Gastrocnemius medialis (tissue), 4 donors: Measurements from ENCODE around the gene LRCH1. TPM values are rescaled to one million over a fixed set of nuclear protein-coding genes. Genes with fewer than 3 reads are reported as not detected.
A peak's percentile ranks its signal among the peaks of the same experiment; 100 is the strongest.

Experiments used
- ATAC-seq, 2 donors: fragments of 150-250 bp; one replicate each; pipeline ENCODE4 v1.9.1; 2016
- DNase-seq, 2 donors: peaks; one replicate each; pipeline ENCODE4 v3.0.0-alpha.2; 2019
- H3K27ac ChIP-seq, 4 donors: fragments of 200-600 bp; sonication (generic); 1 replicate in 1 of 4; 2 replicates in 3 of 4; pipeline ENCODE4 v1.5.1; 2016 to 2018; ENCODE audit warnings: mild to moderate bottlenecking in 2 of 4, moderate library complexity in 1 of 4
- H3K27me3 ChIP-seq, 3 donors: fragments of 200-600 bp; sonication (generic) in 2 of 3; 1 replicate in 1 of 3; 2 replicates in 2 of 3; pipeline versions ENCODE4 v1.5.1 to v1.6.0; 2016 to 2019; ENCODE audit warnings: mild to moderate bottlenecking in 1 of 3, moderate library complexity in 1 of 3
- H3K36me3 ChIP-seq, 2 donors: fragments of 200-600 bp; sonication (generic) in 1 of 2; one replicate each; pipeline ENCODE4 v1.5.1; 2017 to 2018
- H3K4me1 ChIP-seq, 2 donors: fragments of 200-600 bp; sonication (generic) in 1 of 2; one replicate each; pipeline ENCODE4 v1.5.1; 2016 to 2017; ENCODE audit warnings: mild to moderate bottlenecking in 2 of 2
- H3K4me3 ChIP-seq, 4 donors: fragments of 200-600 bp; sonication (generic) in 3 of 4; 1 replicate in 1 of 4; 2 replicates in 3 of 4; pipeline ENCODE4 v1.5.1; 2016 to 2019; ENCODE audit warnings: mild to moderate bottlenecking in 2 of 4
- H3K9me3 ChIP-seq, 3 donors: fragments of 200-600 bp; sonication (generic) in 2 of 3; 1 replicate in 1 of 3; 2 replicates in 2 of 3; pipeline ENCODE4 v1.5.1; 2016 to 2019
- CTCF ChIP-seq, 5 experiments: fragments of 450-650 bp in 3 of 5; fragments of 200-600 bp in 2 of 5; sonication (generic) in 2 of 5; IDR thresholded peaks in 4 of 5; conservative IDR thresholded peaks in 1 of 5; 1 replicate in 4 of 5; 2 replicates in 1 of 5; pipeline ENCODE4 v1.5.1; 2016 to 2019; ENCODE audit warnings: antibody characterized with exemption in 5 of 5, mild to moderate bottlenecking in 3 of 5, moderate library complexity in 3 of 5
- POLR2A ChIP-seq, 2 donors: fragments of 450-650 bp; IDR thresholded peaks; one replicate each; pipeline ENCODE4 v1.6.1; 2017; ENCODE audit warnings: antibody characterized with exemption in 2 of 2, mild to moderate bottlenecking in 2 of 2, moderate library complexity in 2 of 2
- in situ Hi-C, 4 donors: fragments of 200-750 bp; cut with MboI; loops; one replicate each; pipeline versions ENCODE4 v1.15.0 to v1.8.0; 2017; ENCODE audit warnings: low sequenced_read_pairs in 4 of 4
- intact Hi-C: fragments of 100-400 bp; cut with DNase I; formaldehyde crosslinking; loops from one replicate; pipeline ENCODE4 v1.15.1; 2023; ENCODE audit warnings: low total_unique reads
- total RNA-seq, 4 donors: library from RNA; depleted of rRNA; stranded (reverse); fragments of >200 nt; gene quantifications; one replicate each; pipeline versions ENCODE4 v1.1.0 to v1.2.3, GENCODE V29; 2016

LRCH1 gene
- total RNA-seq, 4 donors from 2014 or later, result 3.4 to 5.0 (median 3.9) TPM

GRCh38 chr13:46598820-46599180 lies 45.8 kb downstream of the LRCH1 start:
- in situ Hi-C loops (no loop called here), intact Hi-C loops (no loop called here)
- H3K4me1 ChIP-seq, result peaks cover 10 to 59% of the 10 kb centered on the region in 2 donors
- no peaks in the 10 kb centered on the region for H3K36me3 ChIP-seq
- no peak overlapping the region for H3K4me3 ChIP-seq
- H3K27ac ChIP-seq, result peak overlapping the region in 3 of 4 donors; percentile 15 to 43 (median 35)
- TF ChIP-seq POLR2A (IDR thresholded peaks at IDR 0.05), result no peak
- TF ChIP-seq CTCF (IDR thresholded peaks at IDR 0.05 in 4 of 5, conservative IDR thresholded peaks at IDR 0.05 in 1 of 5), result no peak
- ATAC-seq, result no peak
- no peaks in the 10 kb centered on the region for H3K9me3 ChIP-seq
- no peaks in the 10 kb centered on the region for H3K27me3 ChIP-seq
- no peak for DNase-seq

GRCh38 chr13:46600943-46601311 lies 48.0 kb downstream of the LRCH1 start:
- intact Hi-C loops, result no loop called here
- H3K4me1 ChIP-seq, result peaks cover 20 to 58% of the 10 kb centered on the region in 2 donors

GRCh38 chr13:46602531-46602930 lies 49.6 kb downstream of the LRCH1 start:
- no peaks in the 10 kb centered on the region for H3K36me3 ChIP-seq
- TF ChIP-seq CTCF (IDR thresholded peaks at IDR 0.05 in 4 of 5, conservative IDR thresholded peaks at IDR 0.05 in 1 of 5), result no peak
- peaks cover 28 to 59% of the 10 kb centered on the region in 2 donors for H3K4me1 ChIP-seq
- no peak overlapping the region for H3K4me3 ChIP-seq
- intact Hi-C loops (no loop called here), in situ Hi-C loops (no loop called here)
- H3K27ac ChIP-seq, result peak overlapping the region in 1 of 4 donors; percentile 62
- ATAC-seq, result no peak
- H3K9me3 ChIP-seq, result no peaks in the 10 kb centered on the region
- no peaks in the 10 kb centered on the region for H3K27me3 ChIP-seq
- no peak for DNase-seq

More at GRCh38 chr13:46600943-46601311, 48.0 kb downstream of the LRCH1 start:
- Histone ChIP-seq H3K27me3 (no peaks in the 10 kb centered on the region), H3K9me3 (no peaks in the 10 kb centered on the region), H3K27ac (no peak overlapping the region), H3K36me3 (no peaks in the 10 kb centered on the region), H3K4me3 (no peak overlapping the region)
- in situ Hi-C loops, result no loop called here
- ATAC-seq, result no peak
- no peak for TF ChIP-seq POLR2A (IDR thresholded peaks at IDR 0.05)
- no peak for TF ChIP-seq CTCF (IDR thresholded peaks at IDR 0.05 in 4 of 5, conservative IDR thresholded peaks at IDR 0.05 in 1 of 5)
- DNase-seq, result no peak

- peaks cover 29 to 61% of the 10 kb centered on the region in 2 donors for H3K4me1 ChIP-seq
- H3K27ac ChIP-seq, result peak overlapping the region in 3 of 4 donors; percentile 57 to 62 (median 57)
These were observed 50.2 kb downstream of the LRCH1 start for GRCh38 chr13:46603165-46603603.

More at GRCh38 chr13:46603165-46603603, 50.2 kb downstream of the LRCH1 start:
- Histone ChIP-seq H3K9me3 (no peaks in the 10 kb centered on the region), H3K4me3 (no peak overlapping the region), H3K27me3 (no peaks in the 10 kb centered on the region), H3K36me3 (no peaks in the 10 kb centered on the region)
- intact Hi-C loops, result no loop called here
- DNase-seq (no peak), ATAC-seq (peak in 1 of 2 donors; percentile 18)
- TF ChIP-seq POLR2A (IDR thresholded peaks at IDR 0.05) (no peak), CTCF (IDR thresholded peaks at IDR 0.05 in 4 of 5, conservative IDR thresholded peaks at IDR 0.05 in 1 of 5) (no peak)
- in situ Hi-C loops, result no loop called here
